Tibial artery (tissue), 4 donors: ENCODE measurements around the gene KRT15.
A peak's percentile ranks its signal among the peaks of the same experiment; 100 is the strongest.

Experiments used
- DNase-seq, 2 donors: peaks; one replicate each; pipeline ENCODE4 v3.0.0-alpha.2; 2019
- H3K27ac ChIP-seq, 2 donors: fragments of 200-600 bp; sonication (generic) in 1 of 2; 1 replicate in 1 of 2; 2 replicates in 1 of 2; pipeline ENCODE4 v1.5.1; 2018 to 2019; ENCODE audit warnings: mild to moderate bottlenecking in 1 of 2
- H3K27me3 ChIP-seq, 2 donors: fragments of 200-600 bp; sonication (generic) in 1 of 2; one replicate each; pipeline versions ENCODE4 v1.5.1 to v1.6.0; 2016 to 2019
- H3K36me3 ChIP-seq, 3 donors: fragments of 200-600 bp; sonication (generic) in 2 of 3; one replicate each; pipeline ENCODE4 v1.5.1; 2016 to 2019; ENCODE audit warnings: mild to moderate bottlenecking in 2 of 3
- H3K4me1 ChIP-seq, 4 donors: fragments of 200-600 bp; sonication (generic) in 2 of 4; 1 replicate in 3 of 4; 2 replicates in 1 of 4; pipeline ENCODE4 v1.5.1; 2016 to 2019
- H3K4me3 ChIP-seq, 2 donors: fragments of 200-600 bp; sonication (generic) in 1 of 2; 1 replicate in 1 of 2; 2 replicates in 1 of 2; pipeline ENCODE4 v1.5.1; 2018 to 2019; ENCODE audit warnings: mild to moderate bottlenecking in 2 of 2
- H3K9me3 ChIP-seq, 3 donors: fragments of 200-600 bp; sonication (generic) in 1 of 3; one replicate each; pipeline ENCODE4 v1.5.1; 2016 to 2019
- CTCF ChIP-seq, 2 experiments: fragments of 200-600 bp in 1 of 2; fragments of 450-650 bp in 1 of 2; IDR thresholded peaks; one replicate each; pipeline ENCODE4 v1.5.1; 2017 to 2019; ENCODE audit warnings: antibody characterized with exemption in 2 of 2, mild to moderate bottlenecking in 1 of 2, moderate library complexity in 1 of 2
- intact Hi-C: fragments of 100-400 bp; cut with DNase I; formaldehyde crosslinking; loops from one replicate; pipeline ENCODE4 v1.15.0; 2023; ENCODE audit warnings: low total_unique reads

The KRT15 gene

GRCh38 chr17:41547921-41548843 lies 29.5 kb upstream of the KRT15 start:
- DNase-seq = peak; percentile 64 to 94
- intact Hi-C loops = loop anchor here (5.0 kb wide), 2 partner anchors 99 to 114 kb away; no protein-coding TSS in a partner anchor
- peaks cover 0 to 28% (median 25%) of the 10 kb centered on the region in 4 donors for H3K4me1 ChIP-seq
- peak overlapping the region; percentile 4 to 23 for H3K4me3 ChIP-seq
- no peaks in the 10 kb centered on the region for H3K36me3 ChIP-seq
- H3K27me3 ChIP-seq = no peaks in the 10 kb centered on the region
- TF ChIP-seq CTCF (IDR thresholded peaks at IDR 0.05) = no peak
- peak overlapping the region; percentile 61 to 62 for H3K27ac ChIP-seq
- no peaks in the 10 kb centered on the region for H3K9me3 ChIP-seq

- H3K27ac ChIP-seq = peak overlapping the region; percentile 61 to 62
- no peak for TF ChIP-seq CTCF (IDR thresholded peaks at IDR 0.05)
- no peaks in the 10 kb centered on the region for H3K9me3 ChIP-seq
- H3K4me3 ChIP-seq = no peak overlapping the region
- DNase-seq = no peak
- intact Hi-C loops = loop anchor here (5.0 kb wide), 2 partner anchors 100 to 115 kb away; no protein-coding TSS in a partner anchor
- H3K27me3 ChIP-seq = no peaks in the 10 kb centered on the region
- H3K36me3 ChIP-seq = no peaks in the 10 kb centered on the region
- peaks cover 0 to 28% (median 25%) of the 10 kb centered on the region in 4 donors for H3K4me1 ChIP-seq
Observed at GRCh38 chr17:41547378-41547841, 28.7 kb upstream of the KRT15 start.

- DNase-seq = no peak
- intact Hi-C loops = loop anchor here (5.0 kb wide), 2 partner anchors 100 to 115 kb away; no protein-coding TSS in a partner anchor
Observed at GRCh38 chr17:41546819-41547218, 28.1 kb upstream of the KRT15 start.

GRCh38 chr17:41545829-41546410 lies 27.2 kb upstream of the KRT15 start:
- no peak for DNase-seq
- Histone ChIP-seq H3K9me3 (no peaks in the 10 kb centered on the region), H3K27ac (no peak overlapping the region), H3K4me3 (no peak overlapping the region), H3K4me1 (peaks cover 0 to 28% (median 25%) of the 10 kb centered on the region in 4 donors), H3K27me3 (no peaks in the 10 kb centered on the region), H3K36me3 (no peaks in the 10 kb centered on the region)
- TF ChIP-seq CTCF (IDR thresholded peaks at IDR 0.05) = no peak
- intact Hi-C loops = loop anchor here (5.0 kb wide), 2 partner anchors 101 to 116 kb away; no protein-coding TSS in a partner anchor

More at GRCh38 chr17:41546819-41547218, 28.1 kb upstream of the KRT15 start:
- Histone ChIP-seq H3K27me3 (no peaks in the 10 kb centered on the region), H3K36me3 (no peaks in the 10 kb centered on the region), H3K4me1 (peaks cover 0 to 28% (median 25%) of the 10 kb centered on the region in 4 donors), H3K27ac (peak overlapping the region in 1 of 2 donors; percentile 62), H3K9me3 (no peaks in the 10 kb centered on the region), H3K4me3 (no peak overlapping the region)
- no peak for TF ChIP-seq CTCF (IDR thresholded peaks at IDR 0.05)

- Histone ChIP-seq H3K27me3 (no peaks in the 10 kb centered on the region), H3K4me3 (no peak overlapping the region), H3K36me3 (no peaks in the 10 kb centered on the region), H3K27ac (no peak overlapping the region), H3K4me1 (peaks cover 0 to 28% (median 25%) of the 10 kb centered on the region in 4 donors), H3K9me3 (no peaks in the 10 kb centered on the region)
- DNase-seq = no peak
- no peak for TF ChIP-seq CTCF (IDR thresholded peaks at IDR 0.05)
- intact Hi-C loops = loop anchor here (5.0 kb wide), 2 partner anchors 102 to 117 kb away; no protein-coding TSS in a partner anchor
Observed at GRCh38 chr17:41544935-41545334, 26.2 kb upstream of the KRT15 start.
